ENCODE data around the gene TBC1D16.

- no peak for TF ChIP-seq CREM (CRISPR knock-in tag; IDR thresholded peaks at IDR 0.05)
- no peak for TF ChIP-seq CTCF (IDR thresholded peaks at IDR 0.05)
- no peak for TF ChIP-seq ETV6 (CRISPR knock-in tag; IDR thresholded peaks at IDR 0.05)
- TF ChIP-seq ZBTB43 (CRISPR knock-in tag; IDR thresholded peaks at IDR 0.05): no peak
- TF ChIP-seq JUN (CRISPR knock-in tag; IDR thresholded peaks at IDR 0.05): no peak
Observed at GRCh38 chr17:79949656-79950209, 85.9 kb downstream of the TBC1D16 start.
